Thyroid gland (tissue), 4 donors: Measurements from ENCODE around the gene ZNF503. TPM values are rescaled to one million over a fixed set of nuclear protein-coding genes. Genes with fewer than 3 reads are reported as not detected.

Experiments used
- DNase-seq, 2 donors: peaks; one replicate each; pipeline ENCODE4 v3.0.0-alpha.2; 2019
- H3K27ac ChIP-seq, 3 donors: fragments of 200-600 bp; sonication (generic); 1 replicate in 2 of 3; 2 replicates in 1 of 3; pipeline ENCODE4 v1.5.1; 2016 to 2019; ENCODE audit warnings: mild to moderate bottlenecking in 1 of 3, moderate library complexity in 1 of 3
- H3K27me3 ChIP-seq: fragments of 200-600 bp; sonication (generic); one replicate; pipeline ENCODE4 v1.5.1; 2019
- H3K36me3 ChIP-seq, 2 donors: fragments of 200-600 bp; sonication (generic); one replicate each; pipeline ENCODE4 v1.5.1; 2016 to 2019
- H3K4me1 ChIP-seq, 2 donors: fragments of 200-600 bp; sonication (generic); one replicate each; pipeline ENCODE4 v1.5.1; 2017 to 2019
- H3K4me3 ChIP-seq, 3 donors: fragments of 200-600 bp; sonication (generic); replicated peaks in 1 of 3; 1 replicate in 2 of 3; 2 replicates in 1 of 3; pipeline ENCODE4 v1.5.1; 2016; ENCODE audit warnings: mild to moderate bottlenecking in 1 of 3
- H3K9me3 ChIP-seq: fragments of 200-600 bp; sonication (generic); one replicate; pipeline ENCODE4 v1.5.1; 2017
- POLR2A ChIP-seq, 2 donors: fragments of 450-650 bp; IDR thresholded peaks; one replicate each; pipeline ENCODE4 v1.6.1; 2017; ENCODE audit warnings: antibody characterized with exemption in 2 of 2, mild to moderate bottlenecking in 2 of 2, moderate library complexity in 1 of 2
- WGBS, 2 donors: methylation state at CpG; one replicate each; pipeline ENCODE4 v1.1.5; 2017; 5-methylcytosine and 5-hydroxymethylcytosine counted together
- intact Hi-C: fragments of 100-400 bp; cut with DNase I; formaldehyde crosslinking; loops from one replicate; pipeline ENCODE4 v1.15.1; 2023
- total RNA-seq, 4 donors: library from RNA; depleted of rRNA; stranded (reverse); fragments of >200 nt; gene quantifications; one replicate each; pipeline ENCODE4 v1.2.3, GENCODE V29; 2016
- TF ChIP-seq, protein P1 (sequence below), 6 experiments: fragments of 200-600 bp in 3 of 6; fragments of 450-650 bp in 3 of 6; sonication (generic) in 3 of 6; IDR thresholded peaks; one replicate each; pipeline ENCODE4 v1.5.1; 2016 to 2019; ENCODE audit warnings: antibody characterized with exemption in 6 of 6, mild to moderate bottlenecking in 2 of 6, inconsistent platforms in 1 of 6, moderate library complexity in 1 of 6

Gene ZNF503
- total RNA-seq, 4 donors from 2014 or later, result 8.2 to 17.1 (median 10.9) TPM

DNA sequence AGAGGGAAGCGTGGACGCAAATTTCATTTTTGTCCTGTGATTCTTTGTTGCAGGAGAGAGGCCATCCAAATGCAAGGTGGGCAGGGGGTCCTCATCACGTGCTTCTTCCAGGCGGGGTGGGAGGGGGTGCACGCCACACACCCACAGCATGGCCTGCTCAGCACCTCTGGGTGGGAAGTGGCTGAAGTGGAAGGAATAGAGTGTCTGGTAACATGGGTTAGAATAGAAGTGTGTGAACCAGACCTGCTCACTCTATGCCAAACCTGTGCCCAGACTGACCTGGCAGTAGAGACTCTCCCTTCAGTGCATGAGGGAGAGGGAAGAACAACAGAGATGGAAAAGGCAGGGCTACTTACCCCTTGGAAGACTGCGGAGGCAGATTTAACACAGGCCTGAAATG lies 21.7 kb downstream of the ZNF503 start:
- Histone ChIP-seq H3K4me3 (no peak overlapping the region), H3K36me3 (no peaks in the 10 kb centered on the region), H3K4me1 (no peaks in the 10 kb centered on the region), H3K27me3 (no peaks in the 10 kb centered on the region), H3K27ac (no peak overlapping the region), H3K9me3 (no peaks in the 10 kb centered on the region)
- intact Hi-C loops, result no loop called here
- 84 to 90% methylated on average over 6 of the region's 6 CpGs for WGBS, 2 donors
- DNase-seq, result no peak
- TF ChIP-seq, protein P1, sequence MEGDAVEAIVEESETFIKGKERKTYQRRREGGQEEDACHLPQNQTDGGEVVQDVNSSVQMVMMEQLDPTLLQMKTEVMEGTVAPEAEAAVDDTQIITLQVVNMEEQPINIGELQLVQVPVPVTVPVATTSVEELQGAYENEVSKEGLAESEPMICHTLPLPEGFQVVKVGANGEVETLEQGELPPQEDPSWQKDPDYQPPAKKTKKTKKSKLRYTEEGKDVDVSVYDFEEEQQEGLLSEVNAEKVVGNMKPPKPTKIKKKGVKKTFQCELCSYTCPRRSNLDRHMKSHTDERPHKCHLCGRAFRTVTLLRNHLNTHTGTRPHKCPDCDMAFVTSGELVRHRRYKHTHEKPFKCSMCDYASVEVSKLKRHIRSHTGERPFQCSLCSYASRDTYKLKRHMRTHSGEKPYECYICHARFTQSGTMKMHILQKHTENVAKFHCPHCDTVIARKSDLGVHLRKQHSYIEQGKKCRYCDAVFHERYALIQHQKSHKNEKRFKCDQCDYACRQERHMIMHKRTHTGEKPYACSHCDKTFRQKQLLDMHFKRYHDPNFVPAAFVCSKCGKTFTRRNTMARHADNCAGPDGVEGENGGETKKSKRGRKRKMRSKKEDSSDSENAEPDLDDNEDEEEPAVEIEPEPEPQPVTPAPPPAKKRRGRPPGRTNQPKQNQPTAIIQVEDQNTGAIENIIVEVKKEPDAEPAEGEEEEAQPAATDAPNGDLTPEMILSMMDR (IDR thresholded peaks at IDR 0.05), result no peak
- TF ChIP-seq POLR2A (IDR thresholded peaks at IDR 0.05), result no peak

DNA sequence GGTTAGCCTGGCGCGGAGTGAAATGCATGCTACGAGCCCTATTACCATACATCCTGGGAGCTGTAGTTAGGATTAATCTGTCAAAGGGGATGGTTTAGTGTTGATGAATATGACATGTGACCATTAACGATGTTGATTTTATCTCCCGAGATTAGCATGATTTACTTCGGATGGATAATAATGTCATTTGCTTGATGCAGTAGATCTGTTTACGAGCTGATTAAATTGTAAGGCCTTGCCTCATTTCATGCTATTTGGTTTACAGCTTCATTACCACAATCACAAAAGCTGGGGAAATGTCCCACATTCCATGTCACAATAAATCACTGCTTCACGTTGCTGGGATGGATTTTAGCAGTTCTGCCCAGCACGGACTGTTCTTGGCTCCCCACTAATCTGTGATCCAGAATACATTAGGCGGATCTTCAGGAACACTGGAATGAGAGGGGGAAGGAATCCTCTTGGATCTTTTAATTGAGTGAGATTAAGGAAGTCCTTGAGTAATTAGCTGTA lies 22.3 kb downstream of the ZNF503 start:
- H3K9me3 ChIP-seq, result no peaks in the 10 kb centered on the region
- no peak for TF ChIP-seq POLR2A (IDR thresholded peaks at IDR 0.05)
- TF ChIP-seq, protein P1 (IDR thresholded peaks at IDR 0.05), result no peak
- WGBS, 2 donors, result 80 to 81% methylated on average over 10 of the region's 10 CpGs
- no peaks in the 10 kb centered on the region for H3K27me3 ChIP-seq
- H3K36me3 ChIP-seq, result no peaks in the 10 kb centered on the region
- no peaks in the 10 kb centered on the region for H3K4me1 ChIP-seq
- H3K4me3 ChIP-seq, result no peak overlapping the region
- H3K27ac ChIP-seq, result no peak overlapping the region
- no peak for DNase-seq
- intact Hi-C loops, result no loop called here

DNA sequence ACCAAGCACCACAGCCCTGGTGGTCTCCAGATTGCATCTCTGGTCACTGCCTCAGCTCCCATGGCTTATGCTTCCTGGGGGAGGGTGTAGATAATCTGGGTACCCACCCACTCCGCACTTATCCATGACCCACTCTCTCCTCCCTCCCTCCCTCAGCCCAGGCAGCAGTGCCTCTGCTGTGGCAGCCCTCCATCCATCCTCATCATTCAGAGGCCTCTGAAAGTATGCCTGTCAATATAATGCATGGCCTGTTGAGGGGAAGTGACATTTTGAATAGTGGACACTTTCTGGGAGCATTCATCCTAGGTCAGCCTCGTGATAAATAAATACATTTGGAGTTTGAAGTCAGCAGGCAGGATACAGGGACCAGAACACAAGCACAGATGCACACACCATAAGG lies 23.2 kb downstream of the ZNF503 start:
- Histone ChIP-seq H3K4me1 (no peaks in the 10 kb centered on the region), H3K27ac (no peak overlapping the region), H3K27me3 (no peaks in the 10 kb centered on the region), H3K9me3 (no peaks in the 10 kb centered on the region), H3K36me3 (no peaks in the 10 kb centered on the region), H3K4me3 (no peak overlapping the region)
- 83 to 88% methylated on average over 2 of the region's 2 CpGs for WGBS, 2 donors
- no peak for TF ChIP-seq POLR2A (IDR thresholded peaks at IDR 0.05)
- TF ChIP-seq, protein P1 (IDR thresholded peaks at IDR 0.05), result no peak
- intact Hi-C loops, result no loop called here
- no peak for DNase-seq

DNA sequence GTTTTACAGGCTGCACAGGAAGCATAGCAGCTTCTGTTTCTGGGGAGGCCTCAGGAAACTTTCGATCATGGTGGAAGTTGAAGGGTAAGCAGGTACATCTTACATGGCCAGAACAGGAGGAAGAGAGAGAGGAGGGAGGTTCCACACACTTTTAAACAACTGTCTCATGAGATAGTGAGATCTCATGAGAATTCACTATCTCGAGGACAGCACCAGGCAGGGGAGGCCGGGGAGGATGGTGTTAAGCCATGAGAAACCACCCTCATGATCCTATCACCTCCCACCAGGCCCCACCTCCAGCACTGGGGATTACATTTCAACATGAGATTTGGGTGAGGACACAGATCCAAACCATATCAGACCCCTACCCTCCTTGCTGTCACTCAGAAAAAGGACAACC lies 23.7 kb downstream of the ZNF503 start:
- H3K9me3 ChIP-seq, result no peaks in the 10 kb centered on the region
- TF ChIP-seq POLR2A (IDR thresholded peaks at IDR 0.05), result no peak
- TF ChIP-seq, protein P1 (IDR thresholded peaks at IDR 0.05), result no peak
- no peaks in the 10 kb centered on the region for H3K4me1 ChIP-seq
- H3K27ac ChIP-seq, result no peak overlapping the region
- intact Hi-C loops, result no loop called here
- no peaks in the 10 kb centered on the region for H3K36me3 ChIP-seq
- no peak overlapping the region for H3K4me3 ChIP-seq
- no peak for DNase-seq
- 92 to 94% methylated on average over 3 of the region's 3 CpGs for WGBS, 2 donors
- no peaks in the 10 kb centered on the region for H3K27me3 ChIP-seq

DNA sequence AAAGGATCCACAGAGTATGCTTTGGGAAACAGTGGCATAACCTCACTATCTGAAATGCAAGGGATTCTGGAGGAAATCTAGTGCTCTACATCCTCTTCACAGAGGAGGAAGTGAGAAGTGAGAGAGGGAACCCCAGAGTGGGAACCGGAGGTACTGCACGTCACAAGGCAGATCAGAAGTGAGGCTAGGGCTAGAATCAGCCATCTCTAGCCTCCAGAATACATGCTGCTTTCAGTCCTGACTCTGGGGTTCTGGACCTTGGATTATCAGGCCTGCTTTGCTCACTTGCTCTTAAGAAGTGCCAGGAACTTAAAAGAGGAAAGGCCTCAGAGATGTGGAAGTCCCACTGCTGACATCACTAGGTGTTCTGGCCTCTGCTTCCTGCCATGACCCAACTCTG lies 25.7 kb downstream of the ZNF503 start:
- Histone ChIP-seq H3K4me1 (no peaks in the 10 kb centered on the region), H3K27ac (no peak overlapping the region), H3K4me3 (no peak overlapping the region), H3K27me3 (no peaks in the 10 kb centered on the region), H3K36me3 (no peaks in the 10 kb centered on the region), H3K9me3 (no peaks in the 10 kb centered on the region)
- intact Hi-C loops, result no loop called here
- no peak for DNase-seq
- TF ChIP-seq, protein P1 (IDR thresholded peaks at IDR 0.05), result no peak
- no peak for TF ChIP-seq POLR2A (IDR thresholded peaks at IDR 0.05)
- WGBS, 2 donors, result 84 to 90% methylated on average over 2 of the region's 2 CpGs
